ENCODE data around the gene EXT2.

EXT2 gene

GRCh38 chr11:44172966-44173365, 77.5 kb downstream of the EXT2 start:
- DNase-seq, result no peak

- DNase-seq, result no peak
Observed at GRCh38 chr11:44174842-44175241, 79.4 kb downstream of the EXT2 start.

DNA sequence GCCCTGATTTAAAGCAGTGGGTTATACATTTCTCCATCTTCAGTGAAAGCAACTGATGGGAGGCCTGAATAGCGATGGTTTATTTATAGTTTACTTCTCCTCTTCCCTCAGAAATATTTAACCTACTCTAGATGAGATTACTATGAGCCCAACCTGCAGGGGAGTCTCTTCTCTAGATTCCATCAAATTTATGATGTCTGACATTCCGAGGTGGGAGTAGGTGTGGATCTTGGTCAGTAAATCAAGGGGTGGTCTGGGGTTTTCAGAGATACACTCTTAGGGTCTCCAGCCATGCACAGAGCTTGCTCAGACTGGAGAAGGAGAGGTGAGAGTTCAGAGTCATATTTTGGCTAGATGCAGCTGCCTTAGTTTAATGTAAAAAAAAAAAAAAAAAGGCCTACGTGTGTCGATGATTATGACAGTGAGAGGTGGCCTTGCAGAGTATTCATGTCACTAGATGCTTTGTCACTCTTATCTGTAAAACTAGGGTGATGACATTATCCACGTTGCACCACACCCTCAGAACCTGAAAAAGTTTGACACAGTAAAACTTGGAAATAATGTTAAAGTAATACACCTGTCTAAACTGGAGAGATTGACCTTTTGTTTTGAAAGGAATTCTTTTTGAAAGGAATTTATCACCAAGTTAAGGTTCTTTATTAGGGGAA, 81.2 kb downstream of the EXT2 start:
- no peak for DNase-seq

- no peak for DNase-seq
Observed at GRCh38 chr11:44177905-44178304, 82.4 kb downstream of the EXT2 start.

DNA sequence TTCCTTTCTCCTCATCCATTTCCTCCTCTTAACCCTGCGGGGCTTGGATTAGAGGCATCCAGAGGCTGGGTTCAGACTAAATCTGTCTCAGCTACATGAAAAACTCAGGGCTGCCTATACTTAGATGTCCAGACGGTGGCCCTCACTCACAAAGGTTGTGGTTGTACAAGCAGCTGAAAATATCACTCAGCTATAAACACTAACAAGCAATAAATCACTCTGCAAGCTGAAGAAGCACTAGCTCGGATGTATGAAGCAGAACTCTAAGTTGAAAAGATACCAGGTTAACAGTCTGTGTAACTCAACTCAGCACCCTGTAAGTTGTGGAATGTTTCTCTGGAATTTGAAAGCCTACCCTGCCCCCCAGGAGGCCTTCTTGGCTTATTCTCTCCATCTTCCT, 82.9 kb downstream of the EXT2 start:
- no peak for DNase-seq

DNA sequence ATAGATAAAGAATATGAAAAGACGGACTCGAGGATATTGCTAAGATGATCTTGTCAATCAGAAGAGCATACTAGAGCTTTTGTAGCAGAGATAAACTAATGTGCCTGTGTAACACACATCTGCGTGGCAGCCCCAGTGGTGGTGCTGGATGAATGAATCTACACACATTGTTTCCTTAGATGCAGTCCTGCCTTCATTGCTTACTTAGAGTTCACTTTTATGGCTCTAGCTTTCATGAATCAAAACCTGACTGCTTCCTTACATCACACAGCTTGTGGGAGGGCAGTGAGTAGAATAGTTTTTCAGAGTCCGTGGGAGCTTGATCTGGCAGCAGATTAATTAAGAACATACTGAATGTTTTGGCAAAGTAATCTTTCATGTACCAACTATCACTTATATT, 83.7 kb downstream of the EXT2 start:
- no peak for DNase-seq

DNA sequence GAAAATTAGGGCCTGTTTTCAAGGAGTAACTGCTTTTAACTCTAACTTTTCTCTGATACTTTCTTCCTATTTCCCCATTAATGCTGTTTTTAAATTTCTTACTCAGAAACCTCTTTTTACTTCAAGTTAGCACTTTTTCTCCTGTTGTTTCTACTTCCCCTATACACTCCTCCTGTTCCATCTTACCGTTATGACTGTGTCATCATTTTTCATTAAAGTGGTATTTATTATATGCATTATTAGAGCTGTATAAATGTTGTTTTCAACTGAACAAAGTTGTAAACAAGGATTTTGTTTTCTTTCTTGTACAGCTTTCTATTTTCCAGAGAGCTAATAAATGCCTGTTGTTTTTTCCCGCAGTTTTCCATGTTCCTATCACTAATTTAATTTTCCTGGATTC, 84.6 kb downstream of the EXT2 start:
- DNase-seq, result no peak

DNA sequence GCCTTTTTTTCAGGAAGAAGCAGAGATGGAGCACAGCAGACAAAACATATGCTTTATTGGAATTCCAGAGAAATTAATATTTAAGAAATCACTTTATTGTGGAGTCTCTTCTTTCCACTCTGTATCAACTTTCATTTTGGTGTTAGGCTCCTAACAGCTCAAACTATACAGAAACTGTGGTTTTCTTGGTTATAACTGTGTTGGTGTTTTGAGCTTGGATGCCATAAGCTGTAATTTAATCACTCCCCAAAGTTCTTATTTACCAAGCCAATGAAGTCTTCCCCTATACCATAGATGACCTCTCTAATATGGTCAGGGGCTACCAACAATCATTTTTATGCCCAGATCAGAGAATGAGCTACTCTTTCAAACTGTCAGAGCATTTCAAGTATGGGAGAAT, 90.0 kb downstream of the EXT2 start:
- no peak for DNase-seq

GRCh38 chr11:44186321-44186930, 90.9 kb downstream of the EXT2 start:
- DNase-seq, result no peak

- no peak for DNase-seq
Observed at GRCh38 chr11:44188643-44189042, 93.2 kb downstream of the EXT2 start.

- no peak for DNase-seq
Observed at GRCh38 chr11:44189986-44190882, 94.8 kb downstream of the EXT2 start.

DNA sequence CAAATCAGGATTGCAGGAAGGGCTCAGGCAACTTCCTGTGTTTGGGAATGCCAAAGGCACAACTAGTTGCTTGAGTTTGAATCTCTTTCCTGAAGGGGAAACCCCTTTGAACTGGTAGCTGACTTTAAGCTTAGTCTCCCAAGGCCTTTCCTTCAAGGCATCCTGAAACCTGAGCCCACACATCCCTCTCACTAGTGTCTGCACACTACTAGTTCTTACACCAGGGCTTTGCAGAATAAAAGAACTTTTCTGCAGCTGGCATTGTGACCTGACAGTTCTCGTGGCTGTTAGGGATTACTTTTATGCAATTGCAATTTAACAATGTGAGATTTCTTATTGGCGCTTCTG, 95.4 kb downstream of the EXT2 start:
- no peak for DNase-seq

DNA sequence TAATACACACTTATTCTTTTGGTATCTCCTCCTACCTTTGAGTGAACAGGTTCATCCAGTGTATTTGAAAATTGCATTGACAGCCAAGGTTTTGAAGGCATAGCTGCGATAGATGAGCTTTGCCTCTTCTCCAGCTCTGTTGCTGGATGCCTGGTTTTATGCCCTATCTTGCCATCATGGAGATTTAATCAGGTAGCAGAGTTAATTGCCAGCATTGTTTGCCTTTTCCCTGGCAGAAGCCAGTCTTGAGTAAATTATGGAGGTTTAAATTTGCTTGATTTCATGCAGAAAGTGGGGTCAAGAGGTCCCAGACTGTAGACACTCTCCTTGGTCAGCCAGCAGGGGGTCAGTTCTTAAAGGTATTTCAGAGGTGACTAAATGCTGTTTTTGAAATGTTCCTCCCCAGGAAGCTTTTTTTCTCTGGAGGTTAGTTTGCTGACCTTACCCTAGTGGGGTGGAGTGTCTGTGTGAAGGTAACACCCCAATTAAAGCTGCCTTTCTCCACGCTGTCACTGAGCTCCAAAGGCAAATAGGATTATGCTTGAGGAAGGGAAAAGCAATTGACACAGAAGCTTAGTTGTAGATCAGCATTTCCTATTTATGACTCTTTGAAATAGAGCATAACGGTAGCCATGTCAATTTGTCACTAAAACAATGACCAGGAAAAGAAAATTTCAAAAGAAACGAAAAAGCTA, 96.0 kb downstream of the EXT2 start:
- no peak for DNase-seq

DNA sequence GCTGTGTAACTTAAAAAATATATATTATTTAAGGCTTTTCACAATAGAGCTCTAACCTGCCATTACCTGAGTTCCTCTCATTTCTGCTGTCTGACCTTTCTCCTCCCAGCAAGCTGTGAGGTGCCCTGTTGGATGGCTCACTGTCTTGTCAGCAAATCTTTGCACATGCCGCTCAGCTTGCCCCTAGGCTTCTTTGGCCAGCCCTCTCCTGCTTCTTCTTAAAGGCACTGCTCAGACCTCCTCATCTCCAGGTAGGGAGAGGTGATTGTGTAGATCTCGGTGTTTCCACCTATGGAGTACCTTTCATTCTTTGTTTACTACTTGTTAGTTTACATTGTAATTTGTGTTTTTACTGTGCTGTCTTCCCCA, 96.5 kb downstream of the EXT2 start:
- no peak for DNase-seq

DNA sequence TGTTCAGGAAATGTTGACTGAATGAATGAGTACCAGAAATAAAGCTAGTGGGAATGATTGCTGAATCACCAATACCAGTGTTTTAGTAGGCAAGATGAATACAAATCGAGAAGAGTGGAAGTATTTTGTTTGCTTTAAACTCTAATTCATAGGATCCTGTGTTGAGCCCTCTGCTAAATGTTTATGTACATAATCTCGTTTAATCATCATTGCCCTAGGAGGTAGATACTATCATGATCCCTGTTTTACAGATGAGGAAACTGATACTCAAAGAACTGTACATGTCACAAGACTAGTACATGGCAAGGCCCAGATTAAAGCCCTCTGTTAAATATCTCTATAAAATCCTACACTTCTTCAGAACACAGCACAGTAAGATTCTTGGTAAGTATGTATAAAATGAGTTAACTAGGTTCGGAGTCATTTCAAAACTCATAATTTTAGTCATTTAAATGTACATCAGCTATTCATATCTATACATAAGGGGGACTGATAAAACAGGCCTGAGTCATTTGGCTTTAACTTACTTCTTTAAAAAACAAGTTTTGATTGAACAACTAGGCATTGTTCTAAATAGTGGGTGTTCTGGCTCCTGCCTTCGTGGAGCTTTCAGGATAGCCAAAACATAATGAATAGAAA, 97.1 kb downstream of the EXT2 start:
- no peak for DNase-seq

DNA sequence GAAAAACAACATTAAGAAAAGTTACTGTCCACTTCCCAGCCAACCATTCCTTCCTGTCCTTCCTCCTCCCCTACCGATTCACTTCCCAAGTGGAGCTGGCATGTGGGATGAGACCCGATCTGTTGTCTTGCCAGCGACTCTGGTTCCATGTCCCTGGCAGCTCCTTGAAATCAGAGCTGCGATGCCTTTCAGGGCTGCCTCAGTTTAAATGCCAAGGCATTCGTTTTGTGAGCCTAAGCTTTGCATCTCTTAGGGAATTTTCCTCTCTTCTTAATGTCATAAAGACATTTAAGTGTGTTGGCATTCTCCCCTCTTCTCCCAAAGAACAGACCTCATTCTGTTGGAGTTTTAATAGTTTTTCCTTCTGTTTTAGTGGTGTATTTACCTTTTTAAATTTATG, 98.4 kb downstream of the EXT2 start:
- DNase-seq, result no peak

GRCh38 chr11:44198146-44198724, 102.8 kb downstream of the EXT2 start:
- no peak for DNase-seq

GRCh38 chr11:44199298-44199697, 103.8 kb downstream of the EXT2 start:
- no peak for DNase-seq

DNA sequence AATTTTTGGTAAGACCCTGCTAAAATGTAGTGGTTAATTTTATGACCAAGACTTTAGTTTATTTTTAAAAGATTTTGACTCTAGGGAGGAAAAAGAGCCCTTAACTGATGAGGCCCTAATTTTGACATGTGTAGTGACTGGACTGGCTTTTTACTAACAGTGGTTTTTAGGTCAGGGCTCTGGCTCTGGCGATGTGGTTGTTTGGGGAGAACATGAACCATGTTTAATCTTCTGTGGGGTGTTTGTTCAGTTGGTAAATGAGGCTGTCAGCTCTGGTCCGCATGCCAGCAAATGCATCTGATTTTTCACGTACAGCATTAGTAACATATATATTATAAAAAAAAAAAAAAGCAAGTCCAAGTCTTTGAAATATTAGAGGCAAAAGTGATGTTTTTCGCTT, 104.3 kb downstream of the EXT2 start:
- DNase-seq, result no peak

DNA sequence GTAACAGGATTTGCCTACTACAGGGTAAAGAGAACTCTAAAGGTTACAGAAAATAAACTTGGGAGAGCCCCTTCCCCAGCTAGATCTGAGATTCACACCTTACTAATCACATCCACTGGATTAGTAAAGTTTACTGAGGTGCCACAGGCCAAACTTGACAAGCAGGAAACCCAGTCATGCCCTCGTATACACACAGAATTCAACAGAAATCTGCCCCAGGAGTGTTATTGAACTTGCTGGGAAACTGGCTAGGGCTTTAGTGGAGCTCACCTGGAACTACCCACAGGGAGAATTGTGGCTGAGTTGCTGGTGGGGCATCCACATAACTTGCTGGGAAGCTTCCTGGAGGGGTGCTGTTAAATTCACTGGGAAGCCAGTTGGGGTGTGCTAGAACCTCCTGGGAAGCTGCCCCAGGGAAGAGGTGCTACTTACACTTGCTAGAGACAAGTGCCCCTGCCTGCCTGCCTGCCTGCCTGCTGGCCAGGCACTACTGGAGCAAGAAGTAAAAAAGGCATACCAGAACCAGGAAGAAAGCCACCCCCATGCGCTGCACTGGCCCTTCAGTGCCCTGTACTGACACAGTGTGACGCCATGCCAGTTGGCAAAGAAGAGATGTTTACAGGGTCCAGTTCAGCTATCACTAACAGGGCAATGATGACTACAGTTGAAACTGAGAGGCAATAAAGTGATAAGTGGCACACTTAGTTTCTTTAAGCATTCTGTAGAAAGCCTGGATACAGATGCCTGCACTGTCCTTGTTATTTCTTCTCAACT, 108.0 kb downstream of the EXT2 start:
- DNase-seq, result no peak

GRCh38 chr11:44205352-44205751, 109.9 kb downstream of the EXT2 start:
- no peak for DNase-seq

- DNase-seq, result no peak
Observed at GRCh38 chr11:44205836-44206235, 110.4 kb downstream of the EXT2 start.

Measured in NCI-H187 treated with DMSO at 0.1 percent for 48 hours (cell line).